GM12878 (cell line): Measurements from ENCODE around the gene HSF5. TPM values are rescaled to one million over a fixed set of nuclear protein-coding genes. Genes with fewer than 3 reads are reported as not detected.

Experiments used
- ATAC-seq: fragments of 200-7000 bp; cut with Tn5 transposase; 3 replicates; pipeline ENCODE4 v1.9.1; 2020; ENCODE audit warnings: mild to moderate bottlenecking, moderate library complexity
- BruUV-seq: library from RNA; stranded (reverse); fragments of 400-500 nt; replicated peaks from 2 replicates; lab custom pipeline; 2021; lab: Mats Ljungman, UMichigan
- CTCF ChIA-PET: fragments of 300-600 bp; sonication (Branson Sonifier 250); formaldehyde crosslinking; extraction: SDS; loops from one replicate; lab custom pipeline; 2021; ENCODE audit warnings: inconsistent platforms; lab: Yijun Ruan, JAX
- POLR2A ChIA-PET: fragments of 350-600 bp; formaldehyde crosslinking; extraction: SDS; loops from one replicate; lab custom pipeline; 2021; ENCODE audit warnings: inconsistent platforms; lab: Charles Lee
- RAD21 ChIA-PET: fragments of 300-600 bp; sonication (Branson Sonifier 250); formaldehyde crosslinking; loops from one replicate; lab custom pipeline; 2023; ENCODE audit warnings: antibody characterized with exemption; ENCODE audit not compliant: unreplicated experiment; lab: Charles Lee
- SMC1A ChIA-PET: fragments of 300-600 bp; sonication (Branson Sonifier 250); formaldehyde crosslinking; loops from one replicate; lab custom pipeline; 2023; ENCODE audit not compliant: unreplicated experiment, uncharacterized antibody; lab: Charles Lee
- DNase-seq: peaks from one replicate; pipeline ENCODE4 v3.0.0-alpha.2; 2011; ENCODE audit warnings: low read depth, low spot score
- FAIRE-seq: peaks from 3 replicates; lab custom pipeline; 2011; peaks lifted over from hg19 to GRCh38; lab: Jason Lieb, UNC
- H2AFZ ChIP-seq: 2 replicates; pipeline ENCODE4 v1.6.0; 2011; ENCODE audit warnings: low read depth, low read length, control low read depth; ENCODE audit not compliant: control insufficient read depth
- H3K27ac ChIP-seq: 2 replicates; pipeline ENCODE4 v1.5.1; 2011; ENCODE audit warnings: control low read depth; ENCODE audit not compliant: control insufficient read depth, insufficient read depth
- H3K27me3 ChIP-seq, 2 experiments: replicated peaks in 1 of 2; 2 replicates each; pipeline versions ENCODE4 v1.6.0 to v1.6.1; 2011; ENCODE audit warnings: low read length in 1 of 2; ENCODE audit not compliant: control insufficient read depth in 2 of 2, insufficient read depth in 2 of 2
- H3K36me3 ChIP-seq, 2 experiments: 2 replicates each; pipeline ENCODE4 v1.5.1; 2011; ENCODE audit warnings: low read length in 1 of 2; ENCODE audit not compliant: control insufficient read depth in 2 of 2, insufficient read depth in 2 of 2
- H3K4me1 ChIP-seq: 2 replicates; pipeline ENCODE4 v1.6.1; 2011; ENCODE audit warnings: mild to moderate bottlenecking, low read length, moderate library complexity, mixed read lengths; ENCODE audit not compliant: control insufficient read depth, insufficient read depth
- H3K4me2 ChIP-seq: 2 replicates; pipeline ENCODE4 v1.6.0; 2011; ENCODE audit warnings: control low read depth; ENCODE audit not compliant: control insufficient read depth, insufficient read depth
- H3K4me3 ChIP-seq: fragments of 200-600 bp; sonication (generic); 2 replicates; pipeline ENCODE4 v1.5.1; 2016
- H3K79me2 ChIP-seq: 2 replicates; pipeline ENCODE4 v1.6.0; 2011; ENCODE audit warnings: low read length; ENCODE audit not compliant: control insufficient read depth, insufficient read depth
- H3K9ac ChIP-seq: 2 replicates; pipeline ENCODE4 v1.8.0; 2011; ENCODE audit warnings: low read length, control low read depth, mixed read lengths; ENCODE audit not compliant: control insufficient read depth, insufficient read depth
- H3K9me3 ChIP-seq: replicated peaks from 3 replicates; pipeline ENCODE4 v1.5.1; 2011; ENCODE audit warnings: mild to moderate bottlenecking, low read length; ENCODE audit not compliant: control insufficient read depth, insufficient read depth
- H4K20me1 ChIP-seq: 2 replicates; pipeline ENCODE4 v1.6.0; 2011; ENCODE audit not compliant: control insufficient read depth, insufficient read depth
- ASH2L ChIP-seq: fragments of 300-600, 200-600 bp; sonication (generic); IDR thresholded peaks from 2 replicates; pipeline ENCODE4 v1.6.1; 2017; ENCODE audit warnings: low read depth, mild to moderate bottlenecking, borderline replicate concordance
- BRCA1 ChIP-seq: IDR thresholded peaks from 2 replicates; pipeline ENCODE4 v1.6.1; 2011; ENCODE audit warnings: low read depth, low read length, improper control_type of control experiment
- NR2F1 ChIP-seq: fragments of 450-650 bp; conservative IDR thresholded peaks from 2 replicates; pipeline ENCODE4 v1.6.1; 2017; ENCODE audit warnings: mild to moderate bottlenecking
- RAD21 ChIP-seq: IDR thresholded peaks from 2 replicates; pipeline ENCODE4 v1.6.1; 2011; ENCODE audit warnings: mild to moderate bottlenecking, low read depth, low read length, moderate library complexity; ENCODE audit not compliant: insufficient read depth
- SREBF1 ChIP-seq: IDR thresholded peaks from 2 replicates; pipeline ENCODE4 v1.6.1; 2012; ENCODE audit warnings: mild to moderate bottlenecking, low read length
- WRNIP1 ChIP-seq: IDR thresholded peaks from 2 replicates; pipeline ENCODE4 v1.6.1; 2011; ENCODE audit warnings: low read depth, low read length, improper control_type of control experiment, borderline replicate concordance
- WGBS: methylation state at CpG from one replicate; pipeline ENCODE4 v1.1.6; 2016; ENCODE audit warnings: low lambda C conversion rate; ENCODE audit not compliant: insufficient replicate concordance, insufficient coverage; ENCODE audit errors: missing lambda C conversion rate; 5-methylcytosine and 5-hydroxymethylcytosine counted together
- in situ Hi-C: fragments of 300-500 bp; cut with MboI; formaldehyde crosslinking; loops from 9 replicates; pipeline ENCODE4 v1.14.3; 2018; ENCODE audit warnings: mixed read lengths
- intact Hi-C: fragments of 100-400 bp; cut with micrococcal nuclease; formaldehyde crosslinking; loops from one replicate; pipeline ENCODE4 v1.14.2; 2022; ENCODE audit not compliant: unreplicated experiment
- polyA plus RNA-seq, 11 experiments: library from polyadenylated mRNA; depleted of rRNA in 4 of 11; unstranded in 6 of 11; stranded (reverse) in 5 of 11; fragments of >200 nt; fragmentation: Nextera tagmentation in 4 of 11; fragmentation: Illumina TruSeq in 1 of 11; extraction: Ambion mirVana in 4 of 11; extraction: Trizol in 1 of 11; gene quantifications; 1 replicate in 1 of 11; 2 replicates in 10 of 11; pipeline versions ENCODE4 v1.2.1 to v1.2.3, GENCODE V29; 2011 to 2016; ENCODE audit warnings: inconsistent platforms in 2 of 11, missing spikeins in 2 of 11, low read depth in 1 of 11
- total RNA-seq, 4 experiments: library from RNA; depleted of rRNA in 3 of 4; stranded (reverse); fragments of >200 nt in 3 of 4; fragmentation: Illumina TruSeq in 1 of 4; extraction: Trizol in 1 of 4; gene quantifications; 2 replicates each; pipeline versions ENCODE4 v1.2.1 to v1.2.3, GENCODE V29; 2013 to 2021
- TF ChIP-seq, protein P1 (sequence below): fragments of 450-650 bp; formaldehyde crosslinking; IDR thresholded peaks from 2 replicates; pipeline ENCODE4 v1.4.0; 2022; ENCODE audit warnings: mild to moderate bottlenecking, moderate library complexity
- TF ChIP-seq, protein P2 (sequence below): fragments of 450-650 bp; IDR thresholded peaks from 2 replicates; pipeline ENCODE4 v1.6.1; 2016; ENCODE audit warnings: mild to moderate bottlenecking, moderate library complexity, borderline replicate concordance

Gene HSF5
- total and polyA plus RNA-seq, 10 of the 15 experiments (the other 5 are each of a cell fraction or from before 2014, with no cell fraction given): 0.02 to 0.18 (median 0.06) TPM; not detected in 4

DNA sequence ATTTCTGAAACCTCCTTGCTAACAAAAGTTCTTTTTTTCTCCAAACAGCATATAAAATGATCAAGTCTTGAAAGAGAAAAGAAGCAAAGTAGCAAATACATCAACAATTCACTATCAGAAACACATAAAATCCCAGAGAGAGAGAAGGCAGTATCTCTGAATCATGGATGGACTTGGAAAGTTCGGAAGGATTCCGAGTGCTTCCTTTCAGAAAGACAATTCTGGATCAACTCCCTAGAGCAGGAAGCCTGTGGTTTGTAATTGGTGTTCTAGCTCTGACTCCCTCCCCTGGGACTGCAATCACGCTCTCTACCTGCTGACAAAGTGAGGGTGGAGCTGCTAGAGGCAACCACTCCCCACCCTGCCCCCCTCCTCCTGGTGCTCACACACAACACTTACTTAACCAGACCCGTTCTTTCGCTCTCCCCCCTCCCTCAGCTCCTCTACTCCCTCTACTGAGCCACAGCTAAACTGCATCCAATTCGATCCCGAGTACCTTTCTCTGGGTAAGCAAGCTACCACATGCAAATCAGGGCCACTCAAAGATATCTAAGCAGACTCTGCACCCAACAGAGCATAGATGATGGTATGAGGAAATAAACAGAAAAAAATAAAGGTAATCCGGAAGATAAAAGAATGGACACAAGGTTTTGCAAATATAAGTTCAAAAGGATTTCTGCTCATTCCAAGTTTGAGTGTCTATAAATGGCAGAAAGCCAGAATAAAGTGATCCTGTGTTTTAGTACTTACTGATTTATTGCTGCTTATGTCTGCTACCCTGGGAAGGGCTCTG is 70.7 kb downstream of the HSF5 start, which contains the start of gene RNF43:
TSS of gene RNF43 (minus strand) at position 235 of the 793 bp plus-strand sequence. CDS start 1,957 bp downstream, outside the sequence.
- FAIRE-seq: peak; percentile 97
- H3K9ac ChIP-seq: peak within 1 kb of the TSS; percentile 45
- SMC1A ChIA-PET: interaction anchor here (0.5 to 8.1 kb wide), 31 partner anchors 9 to 464 kb away, joined by 3 to 195 read pairs (median 5); partner anchors contain the start of gene SUPT4H1
- peaks cover 45% of the 10 kb centered on the region for H3K79me2 ChIP-seq
- H4K20me1 ChIP-seq: no peaks in the 10 kb centered on the region
- H3K4me3 ChIP-seq: peak within 1 kb of the TSS; percentile 53
- H3K4me2 ChIP-seq: peak within 1 kb of the TSS; percentile 40
- CTCF ChIA-PET: interaction anchor here (0.6 to 6.1 kb wide), 41 partner anchors 9 to 217 kb away, joined by 3 to 102 read pairs (median 5); partner anchors contain the start of genes SUPT4H1 and TSPOAP1
- H3K4me1 ChIP-seq: peaks cover 5% of the 10 kb centered on the region; the same call in 1 of the 2 replicates
- no peaks in the 10 kb centered on the region for H3K27me3 ChIP-seq
- no peaks in the 10 kb centered on the region for H3K9me3 ChIP-seq
- in situ Hi-C loops (no loop called here), intact Hi-C loops (loop anchor here (1.0 to 2.0 kb wide), 2 partner anchors 79 to 100 kb away; no protein-coding TSS in a partner anchor)
- ATAC-seq: peak; percentile 87
- 17% methylated on average over 8 of the region's 8 CpGs for WGBS
- DNase-seq: peak; percentile 98
- no TSS peak for BruUV-seq
- RAD21 ChIA-PET: interaction anchor here (0.7 to 6.6 kb wide), 26 partner anchors 9 to 217 kb away, joined by 3 to 323 read pairs (median 5); partner anchors contain the start of gene SUPT4H1
- peak within 1 kb of the TSS; percentile 70 for H3K27ac ChIP-seq
- POLR2A ChIA-PET: interaction anchor here (0.6 to 8.5 kb wide), 16 partner anchors 9 to 713 kb away, joined by 3 to 373 read pairs (median 4); partner anchors contain the start of gene SUPT4H1
- peak within 1 kb of the TSS; percentile 75 for H2AFZ ChIP-seq
- H3K36me3 ChIP-seq: no peaks in the 10 kb centered on the region
- TF ChIP-seq, protein P1, sequence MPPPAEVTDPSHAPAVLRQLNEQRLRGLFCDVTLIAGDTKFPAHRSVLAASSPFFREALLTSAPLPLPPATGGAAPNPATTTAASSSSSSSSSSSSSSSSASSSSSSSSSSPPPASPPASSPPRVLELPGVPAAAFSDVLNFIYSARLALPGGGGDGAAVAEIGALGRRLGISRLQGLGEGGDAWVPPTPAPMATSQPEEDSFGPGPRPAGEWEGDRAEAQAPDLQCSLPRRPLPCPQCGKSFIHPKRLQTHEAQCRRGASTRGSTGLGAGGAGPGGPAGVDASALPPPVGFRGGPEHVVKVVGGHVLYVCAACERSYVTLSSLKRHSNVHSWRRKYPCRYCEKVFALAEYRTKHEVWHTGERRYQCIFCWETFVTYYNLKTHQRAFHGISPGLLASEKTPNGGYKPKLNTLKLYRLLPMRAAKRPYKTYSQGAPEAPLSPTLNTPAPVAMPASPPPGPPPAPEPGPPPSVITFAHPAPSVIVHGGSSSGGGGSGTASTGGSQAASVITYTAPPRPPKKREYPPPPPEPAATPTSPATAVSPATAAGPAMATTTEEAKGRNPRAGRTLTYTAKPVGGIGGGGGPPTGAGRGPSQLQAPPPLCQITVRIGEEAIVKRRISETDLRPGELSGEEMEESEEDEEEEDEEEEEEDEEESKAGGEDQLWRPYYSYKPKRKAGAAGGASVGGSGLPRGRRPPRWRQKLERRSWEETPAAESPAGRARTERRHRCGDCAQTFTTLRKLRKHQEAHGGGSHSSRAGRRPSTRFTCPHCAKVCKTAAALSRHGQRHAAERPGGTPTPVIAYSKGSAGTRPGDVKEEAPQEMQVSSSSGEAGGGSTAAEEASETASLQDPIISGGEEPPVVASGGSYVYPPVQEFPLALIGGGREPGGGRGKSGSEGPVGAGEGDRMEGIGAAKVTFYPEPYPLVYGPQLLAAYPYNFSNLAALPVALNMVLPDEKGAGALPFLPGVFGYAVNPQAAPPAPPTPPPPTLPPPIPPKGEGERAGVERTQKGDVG (CRISPR knock-in tag): no peak
- 0 out of 2 replicates have a peak, but pooled peaks have one; percentile 81 for TF ChIP-seq WRNIP1
- no peak for TF ChIP-seq ASH2L
- no peak for TF ChIP-seq BRCA1
- peak; percentile 37; the same call in 1 of the 2 replicates for TF ChIP-seq SREBF1
- TF ChIP-seq, protein P2, sequence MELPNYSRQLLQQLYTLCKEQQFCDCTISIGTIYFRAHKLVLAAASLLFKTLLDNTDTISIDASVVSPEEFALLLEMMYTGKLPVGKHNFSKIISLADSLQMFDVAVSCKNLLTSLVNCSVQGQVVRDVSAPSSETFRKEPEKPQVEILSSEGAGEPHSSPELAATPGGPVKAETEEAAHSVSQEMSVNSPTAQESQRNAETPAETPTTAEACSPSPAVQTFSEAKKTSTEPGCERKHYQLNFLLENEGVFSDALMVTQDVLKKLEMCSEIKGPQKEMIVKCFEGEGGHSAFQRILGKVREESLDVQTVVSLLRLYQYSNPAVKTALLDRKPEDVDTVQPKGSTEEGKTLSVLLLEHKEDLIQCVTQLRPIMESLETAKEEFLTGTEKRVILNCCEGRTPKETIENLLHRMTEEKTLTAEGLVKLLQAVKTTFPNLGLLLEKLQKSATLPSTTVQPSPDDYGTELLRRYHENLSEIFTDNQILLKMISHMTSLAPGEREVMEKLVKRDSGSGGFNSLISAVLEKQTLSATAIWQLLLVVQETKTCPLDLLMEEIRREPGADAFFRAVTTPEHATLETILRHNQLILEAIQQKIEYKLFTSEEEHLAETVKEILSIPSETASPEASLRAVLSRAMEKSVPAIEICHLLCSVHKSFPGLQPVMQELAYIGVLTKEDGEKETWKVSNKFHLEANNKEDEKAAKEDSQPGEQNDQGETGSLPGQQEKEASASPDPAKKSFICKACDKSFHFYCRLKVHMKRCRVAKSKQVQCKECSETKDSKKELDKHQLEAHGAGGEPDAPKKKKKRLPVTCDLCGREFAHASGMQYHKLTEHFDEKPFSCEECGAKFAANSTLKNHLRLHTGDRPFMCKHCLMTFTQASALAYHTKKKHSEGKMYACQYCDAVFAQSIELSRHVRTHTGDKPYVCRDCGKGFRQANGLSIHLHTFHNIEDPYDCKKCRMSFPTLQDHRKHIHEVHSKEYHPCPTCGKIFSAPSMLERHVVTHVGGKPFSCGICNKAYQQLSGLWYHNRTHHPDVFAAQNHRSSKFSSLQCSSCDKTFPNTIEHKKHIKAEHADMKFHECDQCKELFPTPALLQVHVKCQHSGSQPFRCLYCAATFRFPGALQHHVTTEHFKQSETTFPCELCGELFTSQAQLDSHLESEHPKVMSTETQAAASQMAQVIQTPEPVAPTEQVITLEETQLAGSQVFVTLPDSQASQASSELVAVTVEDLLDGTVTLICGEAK: no peak; the same call in 1 of the 2 replicates
- TF ChIP-seq NR2F1: no peak
- TF ChIP-seq RAD21: peak; percentile 91
